ENCODE results near the gene NOXA1.

DNA sequence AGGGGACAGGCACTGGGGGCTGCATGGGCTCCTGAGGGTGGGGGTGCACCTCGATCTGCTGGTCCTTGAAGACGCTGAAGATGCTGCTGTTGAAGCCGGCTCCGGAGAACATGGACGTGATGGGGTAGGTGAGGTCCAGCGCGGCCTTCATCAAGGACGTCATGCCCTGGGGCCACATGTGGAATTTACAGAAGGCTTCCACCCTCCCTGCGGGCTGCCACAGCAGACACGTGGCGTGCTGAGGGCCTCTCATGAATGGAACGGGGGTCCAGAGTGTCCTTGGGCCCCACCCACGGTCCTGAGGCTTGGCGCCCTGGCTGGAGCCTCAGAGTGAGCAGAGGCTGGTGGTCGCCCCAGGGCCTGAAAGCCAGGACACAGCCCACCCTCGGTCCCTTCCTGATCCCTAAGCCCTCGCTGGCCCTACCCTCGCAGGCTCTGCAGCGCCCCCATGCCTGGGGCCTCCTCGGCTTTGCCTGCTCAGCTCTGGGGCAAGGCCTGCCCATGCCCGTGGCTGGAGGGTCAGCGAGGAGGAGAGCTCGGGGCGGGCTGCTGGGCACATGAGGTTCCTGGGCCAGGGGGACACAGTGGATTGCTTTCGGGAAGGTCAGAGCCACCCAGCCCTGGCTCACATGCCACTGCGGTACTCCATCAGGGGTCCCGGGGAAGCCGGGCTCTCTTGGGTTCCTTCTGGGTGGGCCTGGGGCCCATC lies 41.3 kb downstream of the NOXA1 start:
- TF ChIP-seq POLR2A (IDR thresholded peaks at IDR 0.05) = no peak
- TF ChIP-seq, protein P1, sequence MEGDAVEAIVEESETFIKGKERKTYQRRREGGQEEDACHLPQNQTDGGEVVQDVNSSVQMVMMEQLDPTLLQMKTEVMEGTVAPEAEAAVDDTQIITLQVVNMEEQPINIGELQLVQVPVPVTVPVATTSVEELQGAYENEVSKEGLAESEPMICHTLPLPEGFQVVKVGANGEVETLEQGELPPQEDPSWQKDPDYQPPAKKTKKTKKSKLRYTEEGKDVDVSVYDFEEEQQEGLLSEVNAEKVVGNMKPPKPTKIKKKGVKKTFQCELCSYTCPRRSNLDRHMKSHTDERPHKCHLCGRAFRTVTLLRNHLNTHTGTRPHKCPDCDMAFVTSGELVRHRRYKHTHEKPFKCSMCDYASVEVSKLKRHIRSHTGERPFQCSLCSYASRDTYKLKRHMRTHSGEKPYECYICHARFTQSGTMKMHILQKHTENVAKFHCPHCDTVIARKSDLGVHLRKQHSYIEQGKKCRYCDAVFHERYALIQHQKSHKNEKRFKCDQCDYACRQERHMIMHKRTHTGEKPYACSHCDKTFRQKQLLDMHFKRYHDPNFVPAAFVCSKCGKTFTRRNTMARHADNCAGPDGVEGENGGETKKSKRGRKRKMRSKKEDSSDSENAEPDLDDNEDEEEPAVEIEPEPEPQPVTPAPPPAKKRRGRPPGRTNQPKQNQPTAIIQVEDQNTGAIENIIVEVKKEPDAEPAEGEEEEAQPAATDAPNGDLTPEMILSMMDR (IDR thresholded peaks at IDR 0.05) = no peak

Measured in lower leg skin (tissue), 3 donors.